ENCODE results near the gene PCDHA11. TPM values are rescaled to one million over a fixed set of nuclear protein-coding genes. Genes with fewer than 3 reads are reported as not detected.

Gene PCDHA11
- total RNA-seq, 4 donors from 2014 or later: not detected

DNA sequence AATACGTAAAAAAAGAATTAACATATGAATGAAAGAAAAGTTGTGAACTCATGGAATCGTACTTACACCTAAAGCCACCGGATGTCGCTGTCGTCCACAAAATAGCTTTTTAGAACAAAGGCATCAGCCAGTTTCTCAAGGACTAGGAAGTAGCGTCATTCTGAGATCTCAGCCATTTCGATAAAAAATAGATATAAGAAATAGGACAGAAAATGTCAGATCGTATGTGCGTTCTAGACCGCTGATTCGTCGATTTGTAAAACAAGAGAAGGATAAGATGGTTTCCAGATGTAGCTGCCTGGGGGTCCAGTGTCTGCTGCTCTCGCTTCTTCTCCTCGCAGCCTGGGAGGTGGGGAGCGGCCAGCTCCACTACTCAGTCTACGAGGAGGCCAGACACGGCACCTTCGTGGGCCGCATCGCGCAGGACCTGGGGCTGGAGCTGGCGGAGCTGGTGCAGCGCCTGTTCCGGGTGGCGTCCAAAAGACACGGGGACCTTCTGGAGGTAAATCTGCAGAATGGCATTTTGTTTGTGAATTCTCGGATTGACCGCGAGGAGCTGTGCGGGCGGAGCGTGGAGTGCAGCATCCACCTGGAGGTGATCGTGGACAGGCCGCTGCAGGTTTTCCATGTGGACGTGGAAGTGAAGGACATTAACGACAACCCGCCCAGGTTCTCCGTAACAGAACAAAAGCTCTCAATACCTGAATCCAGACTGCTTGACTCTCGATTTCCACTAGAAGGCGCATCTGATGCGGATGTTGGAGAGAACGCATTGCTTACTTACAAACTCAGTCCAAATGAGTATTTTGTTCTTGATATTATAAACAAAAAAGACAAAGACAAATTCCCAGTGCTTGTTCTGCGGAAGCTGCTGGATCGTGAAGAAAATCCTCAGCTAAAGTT is 12.7 kb upstream of the PCDHA11 start, which contains the start of gene PCDHA10:
TSS of gene PCDHA10 (plus strand) at position 126 of the 903 bp plus-strand sequence. CDS start at position 278, 152 bp downstream.
- in situ Hi-C loops (cut with MboI; ENCODE audit: low sequenced_read_pairs in 4 of 4): no loop called here
- H3K4me1 ChIP-seq: no peaks in the 10 kb centered on the region
- TF ChIP-seq CTCF (IDR thresholded peaks at IDR 0.05 in 4 of 5, conservative IDR thresholded peaks at IDR 0.05 in 1 of 5): peak in 1 of 5 experiments; percentile 25
- no peak for TF ChIP-seq POLR2A (IDR thresholded peaks at IDR 0.05)
- DNase-seq: no peak
- no peaks in the 10 kb centered on the region for H3K9me3 ChIP-seq
- no peak within 1 kb of the TSS for H3K4me3 ChIP-seq
- H3K36me3 ChIP-seq: no peaks in the 10 kb centered on the region
- no peak within 1 kb of the TSS for H3K27ac ChIP-seq
- intact Hi-C loops (cut with DNase I; ENCODE audit: low total_unique reads): no loop called here
- H3K27me3 ChIP-seq: peaks cover 0 to 8% (median 0%) of the 10 kb centered on the region in 3 donors
- ATAC-seq: no peak

DNA sequence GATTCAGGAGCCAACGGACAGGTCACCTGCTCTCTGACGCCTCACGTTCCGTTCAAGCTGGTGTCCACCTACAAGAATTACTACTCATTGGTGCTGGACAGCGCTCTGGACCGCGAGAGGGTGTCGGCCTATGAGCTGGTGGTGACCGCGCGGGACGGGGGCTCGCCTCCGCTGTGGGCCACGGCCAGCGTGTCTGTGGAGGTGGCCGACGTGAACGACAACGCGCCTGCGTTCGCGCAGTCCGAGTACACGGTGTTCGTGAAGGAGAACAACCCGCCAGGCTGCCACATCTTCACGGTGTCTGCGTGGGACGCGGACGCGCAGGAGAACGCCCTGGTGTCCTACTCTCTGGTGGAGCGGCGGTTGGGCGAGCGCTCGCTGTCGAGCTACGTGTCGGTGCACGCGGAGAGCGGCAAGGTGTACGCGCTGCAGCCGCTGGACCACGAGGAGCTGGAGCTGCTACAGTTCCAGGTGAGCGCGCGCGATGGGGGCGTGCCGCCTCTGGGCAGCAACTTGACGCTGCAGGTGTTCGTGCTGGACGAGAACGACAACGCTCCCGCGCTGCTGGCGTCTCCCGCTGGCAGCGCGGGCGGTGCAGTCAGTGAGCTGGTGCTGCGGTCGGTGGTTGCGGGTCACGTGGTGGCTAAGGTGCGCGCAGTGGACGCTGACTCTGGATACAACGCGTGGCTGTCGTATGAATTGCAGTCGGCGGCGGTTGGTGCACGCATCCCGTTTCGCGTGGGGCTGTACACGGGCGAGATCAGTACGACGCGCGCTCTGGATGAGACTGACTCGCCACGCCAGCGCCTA is 11.4 kb upstream of the PCDHA11 start:
- Histone ChIP-seq H3K4me1 (no peaks in the 10 kb centered on the region), H3K9me3 (no peaks in the 10 kb centered on the region), H3K27me3 (peaks cover 0 to 8% (median 0%) of the 10 kb centered on the region in 3 donors), H3K27ac (no peak overlapping the region), H3K4me3 (no peak overlapping the region), H3K36me3 (no peaks in the 10 kb centered on the region)
- DNase-seq (no peak), ATAC-seq (no peak)
- intact Hi-C loops (cut with DNase I; ENCODE audit: low total_unique reads): no loop called here
- TF ChIP-seq POLR2A (IDR thresholded peaks at IDR 0.05): no peak
- TF ChIP-seq CTCF (IDR thresholded peaks at IDR 0.05 in 4 of 5, conservative IDR thresholded peaks at IDR 0.05 in 1 of 5): no peak
- in situ Hi-C loops (cut with MboI; ENCODE audit: low sequenced_read_pairs in 4 of 4): no loop called here

GRCh38 chr5:140857987-140858240 is 10.8 kb upstream of the PCDHA11 start:
- H3K36me3 ChIP-seq: no peaks in the 10 kb centered on the region
- in situ Hi-C loops (cut with MboI; ENCODE audit: low sequenced_read_pairs in 4 of 4) (no loop called here), intact Hi-C loops (cut with DNase I; ENCODE audit: low total_unique reads) (no loop called here)
- TF ChIP-seq CTCF (IDR thresholded peaks at IDR 0.05 in 4 of 5, conservative IDR thresholded peaks at IDR 0.05 in 1 of 5): no peak
- no peak for TF ChIP-seq POLR2A (IDR thresholded peaks at IDR 0.05)
- H3K4me3 ChIP-seq: no peak overlapping the region
- ATAC-seq: no peak
- no peaks in the 10 kb centered on the region for H3K4me1 ChIP-seq
- no peak for DNase-seq
- no peaks in the 10 kb centered on the region for H3K9me3 ChIP-seq
- no peak overlapping the region for H3K27ac ChIP-seq
- peaks cover 0 to 8% (median 0%) of the 10 kb centered on the region in 3 donors for H3K27me3 ChIP-seq

GRCh38 chr5:140862441-140863295 is 6.1 kb upstream of the PCDHA11 start:
- Histone ChIP-seq H3K9me3 (no peaks in the 10 kb centered on the region), H3K27me3 (peaks cover 0 to 3% (median 0%) of the 10 kb centered on the region in 3 donors), H3K27ac (no peak overlapping the region), H3K4me1 (no peaks in the 10 kb centered on the region), H3K36me3 (no peaks in the 10 kb centered on the region), H3K4me3 (no peak overlapping the region)
- in situ Hi-C loops (cut with MboI; ENCODE audit: low sequenced_read_pairs in 4 of 4) (no loop called here), intact Hi-C loops (cut with DNase I; ENCODE audit: low total_unique reads) (no loop called here)
- TF ChIP-seq CTCF (IDR thresholded peaks at IDR 0.05 in 4 of 5, conservative IDR thresholded peaks at IDR 0.05 in 1 of 5) (no peak), POLR2A (IDR thresholded peaks at IDR 0.05) (no peak)
- ATAC-seq: no peak
- DNase-seq: no peak
